Activated naive CD8-positive, alpha-beta T cell treated with anti-CD3 and anti-CD28 coated beads, Interleukin-2, amount 10 ng/mL, durations not matched to agents 7 days and 5 days (primary cell): Measurements from ENCODE around the gene NRDE2. TPM values are rescaled to one million over a fixed set of nuclear protein-coding genes. Genes with fewer than 3 reads are reported as not detected.

Experiments
- ATAC-seq: fragments of 150-1000 bp; cut with Tn5 transposase; one replicate; pipeline ENCODE4 v1.10.0; 2021; ENCODE audit warnings: low read depth, moderate library complexity
- POLR2A ChIA-PET: fragments of 350-600 bp; sonication (Branson Sonifier 250); formaldehyde crosslinking; loops from one replicate; lab custom pipeline; 2021; ENCODE audit warnings: antibody characterized with exemption; lab: Charles Lee
- DNase-seq: peaks from one replicate; pipeline ENCODE4 v3.0.0; 2021
- H3K27ac Mint-ChIP-seq: one replicate; pipeline ENCODE4 v1.8.0; 2022; ENCODE audit warnings: mild to moderate bottlenecking, mixed read lengths
- H3K27me3 Mint-ChIP-seq: one replicate; pipeline ENCODE4 v1.8.0; 2022; ENCODE audit warnings: mild to moderate bottlenecking, moderate library complexity, mixed read lengths
- H3K36me3 Mint-ChIP-seq: one replicate; pipeline ENCODE4 v1.8.0; 2021; ENCODE audit warnings: mild to moderate bottlenecking, mixed read lengths
- H3K4me1 Mint-ChIP-seq: one replicate; pipeline ENCODE4 v1.8.0; 2021; ENCODE audit warnings: mixed read lengths
- H3K4me3 Mint-ChIP-seq: one replicate; pipeline ENCODE4 v1.8.0; 2022; ENCODE audit warnings: mild to moderate bottlenecking, moderate library complexity, mixed read lengths
- H3K9me3 Mint-ChIP-seq: one replicate; pipeline ENCODE4 v1.8.0; 2021; ENCODE audit warnings: mixed read lengths
- total RNA-seq, 2 experiments: library from RNA; stranded (reverse); gene quantifications; one replicate each; pipeline ENCODE4 v1.2.3, GENCODE V29; 2021

NRDE2 gene
- total RNA-seq, 2 experiments from 2014 or later: 25.4 TPM

DNA sequence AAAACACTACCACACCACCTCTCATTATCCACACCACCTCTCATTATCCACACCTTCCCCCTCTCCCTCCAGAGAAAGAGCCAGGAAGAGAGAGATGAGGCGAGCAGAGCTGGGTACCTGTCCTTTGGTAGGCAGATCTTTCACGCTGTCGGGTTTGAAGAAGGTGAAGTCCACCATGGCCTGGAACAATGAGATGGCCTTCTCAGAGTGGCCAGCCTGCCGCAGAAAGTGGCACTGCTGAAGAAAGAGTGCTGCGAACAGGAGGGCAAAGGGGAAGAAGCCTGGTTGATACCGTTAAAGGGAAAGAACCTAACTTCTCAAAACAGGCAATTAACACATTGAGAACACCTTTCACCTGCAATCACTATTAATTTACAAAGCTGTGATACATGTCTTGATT, 30.6 kb downstream of the NRDE2 start:
- POLR2A ChIA-PET: interaction anchor here (0.8 to 1.4 kb wide), 2 partner anchors 98 to 101 kb away, joined by 3 read pairs; no protein-coding TSS in a partner anchor
- Mint-ChIP-seq H3K4me3 (no peak overlapping the region), H3K27ac (peak overlapping the region; percentile 92)

GRCh38 chr14:90300611-90301047, 31.1 kb downstream of the NRDE2 start:
- POLR2A ChIA-PET: interaction anchor here (1.4 kb wide), 1 partner anchor 99 kb away, joined by 3 read pairs; no protein-coding TSS in a partner anchor
- ATAC-seq (peak; percentile 56), DNase-seq (no peak)
- peak overlapping the region; percentile 37 for H3K4me3 Mint-ChIP-seq
- no peaks in the 10 kb centered on the region for H3K27me3 Mint-ChIP-seq
- peaks cover 11% of the 10 kb centered on the region for H3K4me1 Mint-ChIP-seq
- peak overlapping the region; percentile 92 for H3K27ac Mint-ChIP-seq
- peaks cover 17% of the 10 kb centered on the region for H3K36me3 Mint-ChIP-seq
- H3K9me3 Mint-ChIP-seq: no peaks in the 10 kb centered on the region

More for the DNA sequence above, 30.6 kb downstream of the NRDE2 start:
- Mint-ChIP-seq H3K27me3 (no peaks in the 10 kb centered on the region), H3K4me1 (peaks cover 11% of the 10 kb centered on the region), H3K9me3 (no peaks in the 10 kb centered on the region), H3K36me3 (peaks cover 15% of the 10 kb centered on the region)
- DNase-seq: no peak
- ATAC-seq: peak; percentile 9

DNA sequence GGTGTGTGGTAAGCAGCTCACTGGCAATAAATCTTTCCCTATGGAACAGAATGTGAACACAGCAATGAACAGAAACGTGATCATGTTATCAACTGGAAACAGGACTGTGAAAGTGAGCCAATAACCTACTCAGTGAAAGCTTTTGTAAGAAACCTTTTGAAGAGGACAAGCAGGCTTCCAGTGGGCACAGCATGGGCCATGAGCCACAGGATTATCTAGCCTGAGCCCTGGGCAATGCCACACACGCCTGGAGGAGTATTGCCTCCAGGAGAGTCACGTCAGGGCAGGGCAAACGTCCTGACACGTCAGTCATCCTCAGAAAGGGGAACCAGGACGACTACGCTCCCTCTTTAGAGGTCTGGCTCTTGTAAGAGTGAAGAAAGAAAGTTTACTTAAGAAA, 32.3 kb downstream of the NRDE2 start:
- no peak for DNase-seq
- no peak for ATAC-seq
- H3K4me1 Mint-ChIP-seq: peaks cover 9% of the 10 kb centered on the region
- no peaks in the 10 kb centered on the region for H3K9me3 Mint-ChIP-seq
- no peaks in the 10 kb centered on the region for H3K27me3 Mint-ChIP-seq
- POLR2A ChIA-PET: no interaction called here
- H3K36me3 Mint-ChIP-seq: peaks cover 15% of the 10 kb centered on the region
- no peak overlapping the region for H3K4me3 Mint-ChIP-seq
- no peak overlapping the region for H3K27ac Mint-ChIP-seq

DNA sequence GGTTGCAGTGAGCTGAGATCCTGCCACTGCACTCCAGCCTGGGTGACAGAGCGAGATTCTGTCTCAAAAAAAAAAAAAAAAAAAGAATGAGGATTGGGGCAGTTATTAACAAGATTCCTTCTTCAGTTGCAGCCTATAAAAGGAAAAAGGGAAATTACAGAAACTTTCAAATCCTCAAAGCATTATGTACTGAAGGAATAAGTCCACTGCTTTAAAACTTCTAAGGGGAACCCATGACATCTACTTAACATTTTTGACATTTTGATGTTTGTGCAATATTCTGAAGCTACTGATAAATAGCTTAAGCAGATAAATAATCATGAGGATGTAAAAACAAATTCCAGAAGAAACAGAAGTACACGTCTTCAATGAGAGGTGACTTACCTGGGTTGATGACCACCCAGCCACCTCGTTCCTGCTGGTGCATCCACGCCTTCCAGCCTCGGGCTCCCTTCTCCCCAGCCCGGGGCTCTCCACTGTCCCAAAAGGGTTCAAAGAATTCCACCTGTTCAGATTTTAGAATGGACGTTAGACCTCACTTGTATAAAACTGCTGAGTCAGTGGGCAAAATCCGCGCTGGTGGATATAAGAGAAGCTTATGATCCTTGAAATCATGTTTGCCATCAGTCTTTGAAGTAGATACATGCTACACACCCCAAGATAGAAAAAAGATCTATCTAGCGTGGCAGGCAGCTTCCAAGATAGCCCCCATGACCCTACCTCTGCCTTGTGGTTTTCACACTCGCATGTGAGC, 33.7 kb downstream of the NRDE2 start:
- ATAC-seq: no peak
- H3K36me3 Mint-ChIP-seq: peaks cover 15% of the 10 kb centered on the region
- H3K9me3 Mint-ChIP-seq: no peaks in the 10 kb centered on the region
- H3K27ac Mint-ChIP-seq: no peak overlapping the region
- peaks cover 9% of the 10 kb centered on the region for H3K4me1 Mint-ChIP-seq
- no peaks in the 10 kb centered on the region for H3K27me3 Mint-ChIP-seq
- DNase-seq: no peak
- POLR2A ChIA-PET: no interaction called here
- H3K4me3 Mint-ChIP-seq: no peak overlapping the region

- no peak overlapping the region for H3K27ac Mint-ChIP-seq
- DNase-seq (no peak), ATAC-seq (no peak)
- H3K36me3 Mint-ChIP-seq: peaks cover 18% of the 10 kb centered on the region
- POLR2A ChIA-PET: interaction anchor here (0.5 kb wide), 1 partner anchor 9 kb away, joined by 3 read pairs; no protein-coding TSS in a partner anchor
- H3K9me3 Mint-ChIP-seq: no peaks in the 10 kb centered on the region
- H3K4me1 Mint-ChIP-seq: peaks cover 7% of the 10 kb centered on the region
- H3K27me3 Mint-ChIP-seq: no peaks in the 10 kb centered on the region
- H3K4me3 Mint-ChIP-seq: no peak overlapping the region
Observed at GRCh38 chr14:90296641-90297040, 35.1 kb downstream of the NRDE2 start.

DNA sequence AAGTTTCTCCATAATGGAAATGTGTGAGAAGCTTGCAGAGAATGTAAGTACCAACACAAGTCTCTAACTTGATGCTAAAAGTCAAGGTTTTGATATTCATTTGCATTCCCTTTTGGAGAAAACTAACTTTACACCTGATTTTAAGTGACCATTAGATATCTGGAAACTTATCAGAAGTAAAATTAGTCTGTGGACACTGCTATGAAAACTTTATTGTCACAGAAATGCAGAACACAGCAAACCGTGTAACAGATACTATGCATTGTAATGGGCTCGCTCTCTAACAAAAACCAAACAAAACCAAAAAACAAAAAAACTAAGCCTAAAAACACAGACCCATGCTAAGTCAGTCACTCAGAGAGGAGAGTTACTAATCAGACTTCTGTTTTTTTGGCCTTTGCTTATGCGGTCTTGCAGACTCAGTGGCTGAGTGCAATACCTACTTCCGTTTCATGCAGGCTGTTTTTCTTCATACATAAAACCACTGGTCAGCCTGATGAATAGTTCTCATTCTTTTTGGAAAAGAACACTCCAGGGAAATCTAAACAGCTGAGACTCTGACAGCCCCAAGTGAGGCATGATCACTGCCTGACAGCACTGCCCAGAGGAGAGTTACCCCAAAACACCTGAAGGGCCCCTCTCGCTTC, 35.7 kb downstream of the NRDE2 start:
- no peak overlapping the region for H3K27ac Mint-ChIP-seq
- no peak overlapping the region for H3K4me3 Mint-ChIP-seq
- no peak for DNase-seq
- no peaks in the 10 kb centered on the region for H3K9me3 Mint-ChIP-seq
- H3K36me3 Mint-ChIP-seq: peaks cover 17% of the 10 kb centered on the region
- POLR2A ChIA-PET: no interaction called here
- no peaks in the 10 kb centered on the region for H3K27me3 Mint-ChIP-seq
- H3K4me1 Mint-ChIP-seq: peaks cover 5% of the 10 kb centered on the region
- no peak for ATAC-seq

GRCh38 chr14:90294872-90295271, 36.9 kb downstream of the NRDE2 start:
- POLR2A ChIA-PET: no interaction called here
- Mint-ChIP-seq H3K27me3 (no peaks in the 10 kb centered on the region), H3K9me3 (no peaks in the 10 kb centered on the region), H3K27ac (no peak overlapping the region), H3K36me3 (peaks cover 9% of the 10 kb centered on the region), H3K4me1 (no peaks in the 10 kb centered on the region), H3K4me3 (no peak overlapping the region)
- ATAC-seq (no peak), DNase-seq (no peak)

DNA sequence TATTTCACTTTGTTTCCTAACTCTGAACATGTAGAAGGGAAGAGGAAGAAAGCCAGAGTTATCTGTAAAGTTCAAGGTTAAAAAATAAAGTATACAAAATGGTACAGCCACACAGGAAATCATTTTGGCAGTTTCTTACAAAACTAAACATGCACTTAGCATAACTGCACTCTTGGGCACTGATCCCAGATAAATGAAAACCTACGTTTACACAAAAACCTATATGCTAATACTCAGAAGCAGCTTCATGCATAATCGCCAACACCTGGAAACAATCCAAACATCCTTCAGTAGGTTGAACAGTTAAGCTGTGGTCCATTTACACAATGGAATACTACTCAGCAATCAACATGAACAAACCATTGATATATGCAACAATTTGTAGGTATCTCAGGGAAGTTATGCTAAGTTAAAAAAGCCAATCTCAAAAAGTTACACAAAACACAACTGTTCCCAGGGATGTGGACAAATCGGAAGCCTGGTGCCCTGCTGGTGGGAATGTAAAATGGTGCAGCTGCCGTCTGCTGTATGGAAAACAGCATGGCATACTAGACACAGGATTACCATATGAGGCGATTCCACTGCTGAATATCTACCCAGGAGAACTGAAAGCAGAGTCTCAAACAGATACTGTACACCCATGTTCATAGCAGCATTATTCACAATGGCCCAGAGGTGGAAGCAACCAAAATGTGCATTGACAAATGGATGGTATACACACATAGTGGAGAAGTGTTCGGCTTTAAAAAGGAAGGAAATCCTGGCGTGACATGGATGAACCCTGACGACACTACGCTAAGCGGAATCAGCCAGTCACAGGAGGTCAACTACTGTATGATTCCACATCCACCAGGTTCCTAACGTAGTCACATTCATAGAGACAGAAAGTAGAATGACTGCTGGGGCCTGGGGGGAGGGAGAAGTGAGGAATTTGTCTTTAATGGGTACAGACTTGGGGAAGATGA, 37.7 kb downstream of the NRDE2 start:
- H3K4me3 Mint-ChIP-seq: no peak overlapping the region
- DNase-seq: no peak
- no peaks in the 10 kb centered on the region for H3K27me3 Mint-ChIP-seq
- ATAC-seq: no peak
- H3K27ac Mint-ChIP-seq: no peak overlapping the region
- H3K9me3 Mint-ChIP-seq: no peaks in the 10 kb centered on the region
- H3K4me1 Mint-ChIP-seq: no peaks in the 10 kb centered on the region
- POLR2A ChIA-PET: no interaction called here
- H3K36me3 Mint-ChIP-seq: peaks cover 9% of the 10 kb centered on the region

DNA sequence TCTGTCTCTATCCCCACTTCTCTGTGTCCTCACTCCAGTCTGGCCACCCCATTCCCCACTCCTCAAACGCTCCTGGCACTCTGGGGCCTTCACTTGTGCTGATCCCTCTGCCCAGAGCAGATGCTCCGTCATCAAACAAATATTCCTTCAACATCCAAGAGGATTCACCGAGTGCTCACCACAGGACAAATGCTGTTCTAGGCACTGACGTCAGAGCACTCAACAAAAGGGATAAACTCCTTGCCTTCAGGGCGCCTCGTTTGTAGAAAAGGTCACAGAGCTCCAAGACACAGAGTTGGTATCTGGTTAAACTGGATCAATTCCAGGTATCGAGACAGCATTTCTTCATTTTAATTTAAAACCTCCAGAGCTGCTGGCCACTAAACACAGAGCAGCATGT, 40.0 kb downstream of the NRDE2 start:
- Mint-ChIP-seq H3K4me3 (no peak overlapping the region), H3K27me3 (no peaks in the 10 kb centered on the region), H3K27ac (no peak overlapping the region), H3K36me3 (peaks cover 9% of the 10 kb centered on the region), H3K9me3 (no peaks in the 10 kb centered on the region), H3K4me1 (no peaks in the 10 kb centered on the region)
- DNase-seq: no peak
- POLR2A ChIA-PET: no interaction called here
- ATAC-seq: no peak

- H3K36me3 Mint-ChIP-seq: peaks cover 11% of the 10 kb centered on the region
- POLR2A ChIA-PET: no interaction called here
- no peak overlapping the region for H3K4me3 Mint-ChIP-seq
- DNase-seq (no peak), ATAC-seq (no peak)
- H3K27me3 Mint-ChIP-seq: no peaks in the 10 kb centered on the region
- H3K4me1 Mint-ChIP-seq: no peaks in the 10 kb centered on the region
- no peak overlapping the region for H3K27ac Mint-ChIP-seq
- no peaks in the 10 kb centered on the region for H3K9me3 Mint-ChIP-seq
Observed at GRCh38 chr14:90290337-90291011, 41.3 kb downstream of the NRDE2 start.

GRCh38 chr14:90288651-90289355, 42.9 kb downstream of the NRDE2 start:
- Mint-ChIP-seq H3K9me3 (no peaks in the 10 kb centered on the region), H3K4me1 (no peaks in the 10 kb centered on the region), H3K27me3 (no peaks in the 10 kb centered on the region), H3K27ac (no peak overlapping the region), H3K36me3 (peaks cover 11% of the 10 kb centered on the region), H3K4me3 (no peak overlapping the region)
- POLR2A ChIA-PET: no interaction called here
- ATAC-seq (no peak), DNase-seq (no peak)

- Mint-ChIP-seq H3K27me3 (no peaks in the 10 kb centered on the region), H3K4me1 (no peaks in the 10 kb centered on the region), H3K4me3 (no peak overlapping the region), H3K36me3 (peaks cover 10% of the 10 kb centered on the region), H3K9me3 (no peaks in the 10 kb centered on the region), H3K27ac (no peak overlapping the region)
- DNase-seq: no peak
- POLR2A ChIA-PET: interaction anchor here (0.5 kb wide), 1 partner anchor 1825 kb away, joined by 4 read pairs; no protein-coding TSS in a partner anchor
- no peak for ATAC-seq
Observed at GRCh38 chr14:90287791-90288190, 44.0 kb downstream of the NRDE2 start.
